ENCODE measurements around the gene MIXL1.
A peak's percentile ranks its signal among the peaks of the same experiment; 100 is the strongest.
"Not testable (repeated sequence)": the region's sequence is repeated elsewhere in the genome, so short reads cannot be mapped to it uniquely, and the experiment has no call there.

The MIXL1 gene

DNA sequence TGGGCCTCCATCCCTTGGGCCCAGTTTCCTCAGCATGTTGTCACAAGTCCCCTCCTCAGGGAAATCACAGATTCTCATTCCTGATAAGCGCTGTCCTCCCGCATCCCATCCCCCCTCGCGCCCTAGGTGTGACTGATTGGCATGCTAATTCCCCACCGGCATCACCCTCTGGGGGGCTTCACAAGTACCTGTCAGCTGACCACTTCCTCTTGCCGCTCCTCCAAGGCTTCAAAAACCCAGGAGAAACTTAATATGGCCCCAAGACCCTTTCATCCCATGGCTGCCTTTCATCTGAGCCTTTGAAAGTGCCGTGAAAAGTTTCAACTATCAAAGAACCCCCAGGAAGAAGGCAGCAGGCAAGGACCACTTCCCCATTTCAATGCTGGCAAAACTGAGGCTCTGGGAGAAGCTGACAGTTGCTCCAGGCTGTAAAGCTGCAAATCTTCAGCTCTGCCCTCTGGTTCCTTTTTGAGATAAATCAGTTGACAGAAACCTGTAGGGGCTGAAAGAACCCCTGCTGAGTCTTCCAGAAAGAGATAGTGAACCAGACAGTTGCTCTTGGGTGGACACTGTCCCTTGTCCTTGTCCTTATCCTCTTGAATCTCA, 12.8 kb upstream of the MIXL1 start:
- H3K4me3 ChIP-seq (ENCODE audit: low read length): no peak overlapping the region
- DNase-seq (ENCODE audit: low read depth, low spot score): no peak

DNA sequence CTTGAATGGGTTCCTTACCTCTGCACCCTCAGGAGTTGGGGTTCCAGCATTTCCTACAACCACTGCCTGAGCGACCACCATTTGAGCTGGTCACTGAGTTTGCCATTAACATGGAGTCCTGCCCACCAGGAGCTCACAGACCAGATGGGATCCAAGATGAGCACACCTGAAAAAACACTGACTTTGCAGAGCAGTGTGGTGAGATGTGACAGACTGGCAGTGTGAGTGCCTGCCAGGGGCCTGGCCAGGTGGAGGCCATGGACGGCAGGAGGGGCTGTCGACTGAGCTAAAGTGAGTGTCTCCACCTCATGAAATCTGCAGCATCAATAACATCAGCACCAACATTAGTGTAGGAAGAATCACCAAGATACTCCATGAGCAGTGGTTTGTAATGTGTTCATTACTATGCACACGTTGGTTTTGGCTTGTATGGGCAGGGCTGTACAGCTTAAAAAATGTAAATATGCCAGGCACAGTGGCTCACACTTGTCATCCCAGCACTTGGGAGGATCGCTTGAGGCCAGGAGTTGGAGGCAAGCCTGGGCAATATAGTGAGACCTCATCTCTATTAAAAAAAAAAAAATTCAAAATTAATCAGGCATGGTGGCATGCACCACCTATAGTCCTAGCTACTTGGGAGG, 12.2 kb upstream of the MIXL1 start:
- no peak for DNase-seq (ENCODE audit: low read depth, low spot score)
- no peak overlapping the region for H3K4me3 ChIP-seq (ENCODE audit: low read length)

DNA sequence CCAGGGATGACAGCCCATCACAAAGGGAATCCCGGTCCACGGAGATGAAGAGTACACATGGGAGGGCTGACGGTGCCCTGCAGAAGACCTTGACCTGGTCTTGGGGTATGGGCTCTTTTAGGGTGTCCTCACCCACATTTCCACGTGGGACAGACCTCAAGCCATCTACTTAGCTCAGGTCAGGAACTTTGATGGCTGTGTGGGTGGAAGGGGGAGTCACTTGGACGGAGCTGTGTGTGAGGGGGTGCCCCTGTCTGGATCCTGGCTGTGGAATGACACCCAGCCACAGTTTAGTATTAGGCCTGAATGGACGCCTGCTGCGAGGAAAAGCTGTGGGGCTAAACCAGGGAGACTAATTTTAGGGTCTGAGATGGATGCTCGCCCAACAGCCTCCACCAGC, 10.9 kb upstream of the MIXL1 start:
- H3K4me3 ChIP-seq (ENCODE audit: low read length): no peak overlapping the region
- DNase-seq (ENCODE audit: low read depth, low spot score): no peak

DNA sequence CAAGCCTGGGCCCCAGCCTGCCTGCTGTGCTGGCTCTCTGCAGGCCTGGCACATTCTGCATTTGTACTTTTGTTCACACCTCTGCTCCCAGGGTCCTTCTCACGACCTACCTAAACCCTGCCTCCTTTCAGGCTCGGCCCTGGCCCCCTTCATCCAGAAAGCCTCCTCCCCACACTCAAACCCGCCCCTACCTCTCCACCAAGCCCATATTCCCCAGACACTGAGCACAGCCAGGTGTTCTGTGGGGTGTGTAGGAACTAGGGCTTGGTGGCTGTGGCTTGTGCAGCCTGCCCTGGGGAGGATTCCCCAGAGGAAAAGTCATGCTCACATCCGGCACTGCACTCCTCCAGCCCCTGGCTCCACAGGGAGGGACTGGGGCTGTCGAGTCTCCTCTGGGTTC, 8.2 kb upstream of the MIXL1 start:
- no peak overlapping the region for H3K4me3 ChIP-seq (ENCODE audit: low read length)
- DNase-seq (ENCODE audit: low read depth, low spot score): no peak

DNA sequence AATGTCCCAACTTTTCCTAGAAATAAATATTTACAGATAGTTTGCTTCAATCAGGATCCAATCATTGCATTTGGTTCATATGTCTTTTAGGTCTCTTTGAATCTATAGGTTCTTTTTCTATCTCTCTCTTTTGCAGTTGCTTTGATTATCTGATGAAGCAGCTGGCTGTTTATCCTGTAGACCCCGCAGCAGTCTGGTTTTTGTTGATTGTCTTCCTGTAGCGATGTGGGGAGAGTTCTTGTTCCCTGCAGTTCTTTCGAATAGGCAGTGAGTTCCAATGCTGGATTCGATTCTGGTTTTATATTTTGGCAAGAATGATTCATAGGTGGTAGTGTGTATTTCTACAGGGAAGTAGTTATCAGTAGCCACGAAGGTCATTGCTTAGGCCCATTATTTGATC, 7.4 kb upstream of the MIXL1 start:
- H3K4me3 ChIP-seq (ENCODE audit: low read length): no peak overlapping the region

DNA sequence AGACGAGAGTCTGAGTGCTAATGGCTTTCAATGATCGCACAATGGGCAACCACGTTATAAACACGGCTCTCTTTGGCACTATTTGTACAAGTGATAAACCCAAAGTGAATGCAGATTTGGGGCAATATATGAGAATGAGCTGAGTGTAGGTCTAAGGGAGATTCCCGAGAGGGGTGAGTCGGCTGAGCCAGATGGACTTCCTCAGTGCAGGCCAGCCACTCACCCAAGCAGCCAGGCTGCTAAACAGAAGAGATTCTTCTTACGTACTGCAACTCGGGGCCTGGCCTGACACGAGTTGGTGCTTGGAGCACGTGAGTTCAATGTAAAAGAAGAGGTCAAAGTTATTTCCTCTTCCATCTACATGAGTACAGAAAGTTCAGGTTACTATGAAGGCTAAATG, 6.2 kb upstream of the MIXL1 start:
- no peak for DNase-seq (ENCODE audit: low read depth, low spot score)
- H3K4me3 ChIP-seq (ENCODE audit: low read length): no peak overlapping the region

More for the DNA sequence above, 7.4 kb upstream of the MIXL1 start:
- DNase-seq (ENCODE audit: low read depth, low spot score): no peak

DNA sequence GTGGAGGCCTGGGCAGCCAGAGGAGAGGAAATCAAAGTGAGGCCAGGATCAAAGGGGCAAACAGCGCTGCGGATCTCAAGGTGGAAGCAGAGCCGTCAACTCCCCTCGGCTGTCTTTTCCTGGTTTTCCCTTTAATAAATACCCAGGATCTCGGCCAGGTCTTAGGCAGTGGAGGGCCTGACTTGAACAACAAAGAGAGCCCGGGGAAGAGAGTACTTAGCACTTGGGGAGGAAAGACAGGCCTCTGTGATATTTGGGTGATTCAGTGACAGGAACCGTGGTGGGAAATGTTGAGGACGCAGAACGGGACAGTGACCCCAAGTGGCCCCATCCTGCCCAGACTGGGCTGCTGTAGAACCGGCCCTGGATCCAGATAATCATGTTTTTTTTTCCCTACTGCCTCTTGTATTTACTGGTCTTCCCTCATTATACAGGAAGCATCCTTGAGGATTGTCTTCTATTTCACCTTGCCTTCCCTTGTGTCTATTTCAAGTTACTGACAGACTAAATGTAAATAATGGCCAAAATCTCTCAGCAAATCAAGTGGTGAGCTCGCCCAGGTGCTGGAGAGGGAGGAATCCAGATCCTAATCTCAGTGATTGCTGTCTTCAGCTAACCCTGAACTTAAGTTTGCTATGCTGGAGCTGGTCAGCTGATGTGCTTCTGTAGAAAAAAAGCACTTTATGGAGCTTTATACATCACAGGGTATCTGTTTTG, 2.8 kb upstream of the MIXL1 start:
- H3K4me3 ChIP-seq (ENCODE audit: low read length): no peak overlapping the region
- DNase-seq (ENCODE audit: low read depth, low spot score): no peak

DNA sequence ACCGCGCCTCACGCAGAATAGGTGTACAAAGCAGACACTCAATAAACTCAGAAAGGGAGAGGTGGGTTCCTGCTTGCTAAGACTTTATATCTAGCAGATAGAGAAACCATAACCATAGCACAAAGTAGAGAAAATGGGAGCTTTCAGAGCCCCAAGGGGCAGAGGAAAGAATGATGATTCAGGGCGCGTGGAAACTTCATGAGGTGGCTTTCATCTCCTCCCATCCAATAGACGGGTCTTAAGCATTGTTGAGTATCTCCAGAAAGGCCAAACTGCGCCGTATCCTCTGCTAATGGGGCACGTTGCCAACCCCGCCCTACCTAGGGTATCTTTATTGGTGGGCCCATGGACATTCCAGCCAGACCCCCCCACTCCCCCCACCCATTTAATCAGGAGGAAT, 778 bp upstream of the MIXL1 start:
- no peak overlapping the region for H3K4me3 ChIP-seq (ENCODE audit: low read length)
- no peak for DNase-seq (ENCODE audit: low read depth, low spot score)

DNA sequence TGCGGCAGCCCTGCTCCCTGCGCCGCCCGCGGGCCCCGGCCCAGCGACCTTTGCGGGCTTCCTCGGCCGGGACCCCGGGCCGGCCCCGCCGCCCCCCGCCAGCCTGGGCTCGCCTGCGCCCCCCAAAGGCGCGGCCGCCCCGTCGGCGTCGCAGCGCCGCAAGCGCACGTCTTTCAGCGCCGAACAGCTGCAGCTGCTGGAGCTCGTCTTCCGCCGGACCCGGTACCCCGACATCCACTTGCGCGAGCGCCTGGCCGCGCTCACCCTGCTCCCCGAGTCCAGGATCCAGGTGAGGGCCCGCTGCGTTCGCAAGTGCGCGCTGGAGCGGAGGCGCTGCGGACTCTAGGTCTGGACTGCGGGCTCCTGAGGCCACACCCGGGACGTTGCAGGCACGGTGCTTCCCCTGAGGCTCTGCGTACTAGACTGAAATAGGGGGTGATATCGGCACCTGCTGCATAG, 351 bp downstream of the MIXL1 start:
- peak overlapping the region; percentile 9; the same call in 1 of the 2 replicates for H3K4me3 ChIP-seq (ENCODE audit: low read length)
- DNase-seq (ENCODE audit: low read depth, low spot score): no peak

DNA sequence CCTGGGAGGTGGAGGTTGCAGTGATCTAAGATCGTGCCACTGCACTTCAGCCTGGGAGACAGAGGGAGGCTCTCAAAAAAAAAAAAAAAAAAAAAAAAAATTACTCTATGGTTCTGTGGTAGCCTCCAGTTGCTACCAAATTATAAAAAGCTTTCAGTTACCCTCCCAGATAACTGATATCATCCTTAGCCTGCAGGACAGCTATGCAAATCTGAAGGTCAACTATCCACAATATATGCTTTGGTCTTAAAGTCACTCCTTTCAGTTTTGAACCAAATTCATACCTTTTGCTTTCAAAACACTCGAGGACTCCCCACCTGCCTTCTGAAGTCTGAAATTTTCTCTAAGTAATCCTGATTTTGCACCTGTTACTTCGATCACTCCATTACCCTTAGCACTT, 3.1 kb downstream of the MIXL1 start:
- H3K4me3 ChIP-seq (ENCODE audit: low read length): no peak overlapping the region
- DNase-seq (ENCODE audit: low read depth, low spot score): no peak

DNA sequence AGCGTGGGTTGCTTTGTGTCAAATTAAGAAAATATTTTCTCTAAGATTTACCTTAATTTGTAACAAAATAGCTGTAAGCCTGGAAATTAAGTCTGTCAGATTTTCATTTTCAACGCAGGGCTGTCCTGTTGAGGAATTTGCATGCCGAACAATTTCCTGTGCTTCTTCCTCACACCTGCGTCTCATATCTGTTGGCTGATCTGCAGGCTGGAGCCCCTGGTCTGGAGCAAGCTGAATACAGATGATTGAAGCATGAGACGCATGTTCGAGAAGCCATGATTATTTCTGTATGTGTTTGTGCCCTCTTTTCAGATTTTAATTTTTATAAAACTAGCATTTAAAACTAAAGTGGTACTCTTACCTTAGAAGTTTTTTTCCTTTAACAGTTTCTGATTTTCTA, 9.8 kb downstream of the MIXL1 start:
- DNase-seq (ENCODE audit: low read depth, low spot score): no peak
- H3K4me3 ChIP-seq (ENCODE audit: low read length): no peak overlapping the region

DNA sequence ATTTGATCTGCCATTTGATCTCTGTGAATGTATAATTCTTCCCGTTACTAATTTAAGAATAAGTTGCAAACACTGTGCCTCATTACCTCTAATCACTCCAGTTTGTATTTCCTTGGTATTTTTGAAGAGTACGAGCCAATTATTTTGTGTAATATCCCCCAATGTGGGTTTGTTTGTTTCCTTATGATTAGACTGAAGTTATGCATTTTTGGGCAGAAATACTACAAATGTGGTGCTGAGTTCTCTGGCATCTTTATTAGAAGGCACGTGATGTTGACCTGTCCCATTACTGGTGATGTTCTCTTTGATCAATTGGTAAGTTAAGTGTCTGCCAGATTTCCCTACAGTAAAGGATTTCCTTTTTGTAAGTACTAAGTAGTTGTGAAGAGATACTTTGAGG, 10.3 kb downstream of the MIXL1 start:
- H3K4me3 ChIP-seq (ENCODE audit: low read length): no peak overlapping the region
- no peak for DNase-seq (ENCODE audit: low read depth, low spot score)

DNA sequence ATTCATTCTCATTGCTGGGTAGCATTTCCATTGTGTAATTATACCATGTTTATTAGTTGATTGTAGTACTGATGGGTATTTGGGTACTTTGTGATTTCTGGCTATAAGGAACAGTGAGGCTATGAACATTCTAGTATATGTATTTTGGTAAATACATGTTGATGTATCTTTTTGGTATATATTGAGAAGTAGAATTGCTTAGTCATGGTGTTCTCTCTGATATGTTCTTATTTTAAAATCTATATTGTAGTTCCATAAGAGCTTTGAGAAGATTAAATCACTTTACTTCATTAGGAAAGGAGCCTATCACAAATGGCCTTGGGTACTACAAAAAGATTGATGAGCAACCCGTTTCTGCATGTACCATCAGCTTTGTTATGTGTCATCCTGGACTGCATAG, 13.4 kb downstream of the MIXL1 start:
- H3K4me3 ChIP-seq (ENCODE audit: low read length): no peak overlapping the region
- no peak for DNase-seq (ENCODE audit: low read depth, low spot score)

DNA sequence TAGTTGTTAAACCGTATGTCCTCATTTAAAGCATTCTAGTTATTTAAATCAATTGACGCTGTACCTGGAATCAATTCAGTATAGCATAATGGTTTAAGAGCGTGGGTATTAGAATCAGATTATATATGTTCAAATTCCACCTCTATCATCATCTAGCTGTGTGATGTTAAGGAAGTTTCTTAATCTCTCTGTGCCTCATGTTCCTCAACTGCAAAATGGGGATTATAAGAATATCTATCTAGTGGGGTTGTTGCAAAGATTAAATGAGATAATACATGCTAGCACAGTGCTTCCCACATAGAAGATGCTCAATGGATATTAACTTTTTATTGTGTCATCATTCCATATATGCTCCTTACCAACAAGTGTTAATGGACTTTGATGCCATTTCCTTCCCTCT, 16.0 kb downstream of the MIXL1 start:
- no peak overlapping the region for H3K4me3 ChIP-seq (ENCODE audit: low read length)
- no peak for DNase-seq (ENCODE audit: low read depth, low spot score)

DNA sequence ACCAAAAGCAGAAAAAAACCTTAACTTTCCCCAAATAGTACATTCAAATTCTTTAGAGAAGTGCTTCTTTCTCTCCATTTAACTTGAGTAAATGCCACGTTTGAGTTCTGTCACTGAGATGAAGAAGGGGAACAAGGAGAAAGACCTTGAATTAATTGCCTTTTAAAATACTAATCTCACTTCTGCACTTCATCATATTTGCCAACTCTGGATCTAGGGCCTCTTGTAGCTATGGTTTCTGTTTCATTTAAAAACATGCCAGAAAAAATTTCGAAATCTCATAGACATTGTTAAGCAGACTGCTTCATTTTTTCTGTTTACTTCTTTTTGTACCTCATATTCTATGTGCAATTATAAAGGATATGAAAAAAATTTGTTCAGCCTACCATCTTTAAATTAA, 24.6 kb downstream of the MIXL1 start:
- DNase-seq (ENCODE audit: low read depth, low spot score): no peak
- H3K4me3 ChIP-seq (ENCODE audit: low read length): no peak overlapping the region

DNA sequence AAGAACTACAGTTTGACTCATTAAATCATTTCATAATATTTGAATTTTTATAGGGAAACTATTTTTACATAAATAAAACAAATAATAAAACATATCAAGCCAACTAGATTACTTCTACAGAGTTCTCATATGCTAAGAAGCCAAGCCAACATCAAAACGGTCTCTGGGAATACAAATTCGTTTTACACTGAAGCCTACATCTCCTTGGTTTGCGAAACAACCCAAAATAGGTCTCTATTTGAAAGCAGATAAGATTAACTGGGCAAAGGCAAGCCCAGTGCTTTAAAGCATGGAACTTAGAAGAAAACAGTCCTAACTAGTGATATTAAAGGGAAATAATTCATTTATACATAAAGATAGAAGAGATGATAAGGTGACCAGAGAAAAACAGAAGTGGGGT, 25.3 kb downstream of the MIXL1 start:
- no peak overlapping the region for H3K4me3 ChIP-seq (ENCODE audit: low read length)
- DNase-seq (ENCODE audit: low read depth, low spot score): no peak

DNA sequence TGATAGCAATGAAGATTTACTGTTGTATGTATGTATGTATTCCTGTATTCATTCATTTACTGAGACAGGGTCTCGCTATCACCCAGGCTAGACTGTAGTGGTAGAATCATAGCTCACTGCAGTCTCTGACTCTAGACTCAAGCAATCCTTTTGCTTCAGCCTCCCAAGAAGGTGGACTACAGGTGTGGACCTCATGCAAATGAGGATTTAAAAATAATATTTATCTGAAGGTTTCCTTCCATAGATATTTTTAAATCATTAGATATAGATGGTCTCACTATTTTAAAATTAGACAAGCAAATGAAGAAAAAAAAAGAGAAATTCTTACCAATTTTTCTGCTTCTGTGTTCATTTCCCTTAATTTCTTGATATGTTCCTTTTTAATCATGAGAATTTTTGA, 27.0 kb downstream of the MIXL1 start:
- H3K4me3 ChIP-seq (ENCODE audit: low read length): no peak overlapping the region
- DNase-seq (ENCODE audit: low read depth, low spot score): no peak

DNA sequence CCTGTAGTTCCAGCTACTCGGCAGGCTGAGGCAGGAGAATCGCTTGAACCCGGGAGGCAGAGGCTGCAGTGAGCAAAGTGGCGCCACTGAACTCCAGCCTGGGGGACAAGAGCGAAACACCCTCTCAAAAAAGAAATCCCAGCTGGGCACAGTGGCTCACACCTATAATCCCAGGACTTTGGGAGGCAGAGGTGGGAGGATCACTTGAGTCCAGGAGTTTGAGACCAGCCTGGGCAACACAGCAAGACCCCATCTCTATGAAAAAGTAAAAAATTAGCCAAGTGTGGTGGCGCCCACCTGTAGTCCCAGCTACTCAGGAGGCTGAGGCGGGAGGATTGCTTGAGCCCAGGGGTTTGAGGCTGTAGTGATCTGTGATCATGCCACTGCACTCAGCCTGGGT, 29.4 kb downstream of the MIXL1 start:
- DNase-seq (ENCODE audit: low read depth, low spot score); H3K4me3 ChIP-seq (ENCODE audit: low read length): not testable (repeated sequence)

DNA sequence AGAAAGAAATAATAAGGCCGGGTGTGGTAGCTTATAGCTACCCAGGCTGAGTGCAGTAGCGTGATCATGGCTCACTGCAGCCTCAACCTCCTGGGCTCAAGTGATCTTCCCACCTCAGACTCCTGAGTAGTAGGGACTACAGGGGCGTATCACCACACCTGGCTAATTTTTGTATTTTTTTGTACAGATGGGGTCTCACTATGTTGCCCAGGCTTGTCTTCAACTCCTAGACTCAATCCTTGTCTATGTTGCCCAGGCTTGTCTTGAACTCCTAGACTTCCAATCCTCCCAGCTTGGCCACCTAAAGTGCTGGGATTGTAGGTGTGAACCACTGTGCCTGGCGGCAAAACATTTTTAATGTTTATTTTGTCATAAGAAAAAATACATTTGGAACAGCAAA, 30.5 kb downstream of the MIXL1 start:
- H3K4me3 ChIP-seq (ENCODE audit: low read length): no peak overlapping the region
- no peak for DNase-seq (ENCODE audit: low read depth, low spot score)

DNA sequence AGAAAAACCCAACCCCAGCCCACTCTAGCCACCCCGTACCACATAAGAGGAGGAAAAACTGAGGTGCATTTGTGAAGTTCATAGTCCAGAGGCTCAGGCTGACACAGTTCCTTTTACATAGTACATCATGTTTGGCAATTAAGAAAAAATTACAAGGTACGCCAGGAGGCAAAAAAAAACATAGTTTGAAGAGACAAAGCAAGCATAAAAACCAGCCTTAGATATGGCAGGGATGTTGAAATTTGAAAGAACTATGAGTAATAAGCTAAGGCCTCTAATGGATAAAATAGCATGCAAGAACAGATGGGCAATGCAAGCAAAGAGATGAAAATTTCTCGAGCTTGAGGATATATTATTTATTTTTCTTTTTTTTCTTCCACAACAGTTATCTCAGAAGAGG, 31.9 kb downstream of the MIXL1 start:
- no peak overlapping the region for H3K4me3 ChIP-seq (ENCODE audit: low read length)
- DNase-seq (ENCODE audit: low read depth, low spot score): no peak

DNA sequence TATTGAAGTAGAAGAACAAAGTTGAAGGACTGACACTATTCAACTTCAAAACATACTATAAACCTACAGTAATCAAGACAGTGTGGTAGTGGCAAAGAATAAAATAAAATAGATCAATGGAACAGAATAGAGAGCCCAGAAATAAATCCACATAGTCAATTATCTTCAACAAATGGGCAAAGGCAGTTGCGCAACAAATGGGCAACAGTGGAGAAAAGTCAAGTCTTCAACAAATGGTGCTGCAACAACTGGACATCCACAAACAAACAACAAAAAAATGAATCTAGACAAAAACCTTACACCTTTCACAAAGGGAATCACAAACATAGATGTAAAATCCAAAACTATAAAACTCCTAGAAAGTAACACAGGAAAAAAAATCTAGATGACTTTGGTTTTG, 38.4 kb downstream of the MIXL1 start:
- DNase-seq (ENCODE audit: low read depth, low spot score): no peak

More for the DNA sequence above, 38.4 kb downstream of the MIXL1 start:
- H3K4me3 ChIP-seq (ENCODE audit: low read length): no peak overlapping the region
